Sigmoid colon (tissue), 7 donors: Measurements from ENCODE around the gene SH2D2A. TPM values are rescaled to one million over a fixed set of nuclear protein-coding genes. Genes with fewer than 3 reads are reported as not detected.
A peak's percentile ranks its signal among the peaks of the same experiment; 100 is the strongest.

Source experiments
- DNase-seq: peaks from one replicate; pipeline ENCODE4 v3.0.0-alpha.2; 2019
- H3K27ac ChIP-seq, 4 donors: fragments of 200-600 bp; sonication (generic); one replicate each; pipeline ENCODE4 v1.5.1; 2016 to 2019; ENCODE audit warnings: mild to moderate bottlenecking in 1 of 4
- H3K27me3 ChIP-seq, 3 donors: fragments of 200-600 bp; sonication (generic); one replicate each; pipeline ENCODE4 v1.5.1; 2019; ENCODE audit warnings: mild to moderate bottlenecking in 1 of 3
- H3K36me3 ChIP-seq, 4 donors: fragments of 200-600 bp; sonication (generic); one replicate each; pipeline ENCODE4 v1.5.1; 2016 to 2019
- H3K4me1 ChIP-seq, 4 donors: fragments of 200-600 bp; sonication (generic); one replicate each; pipeline ENCODE4 v1.5.1; 2017 to 2019
- H3K4me3 ChIP-seq, 4 donors: fragments of 200-600 bp; sonication (generic); one replicate each; pipeline ENCODE4 v1.5.1; 2017 to 2019; ENCODE audit warnings: mild to moderate bottlenecking in 2 of 4, moderate library complexity in 1 of 4
- H3K9me3 ChIP-seq, 4 donors: fragments of 200-600 bp in 3 of 4; sonication (generic) in 3 of 4; one replicate each; pipeline versions ENCODE4 v1.5.1 to v1.6.1; 2013 to 2019
- EP300 ChIP-seq, 4 donors: sonication (generic); formaldehyde crosslinking; IDR thresholded peaks; one replicate each; pipeline ENCODE4 v1.6.1; 2017; ENCODE audit warnings: antibody characterized with exemption in 4 of 4
- POLR2A ChIP-seq, 2 donors: fragments of 450-650 bp; IDR thresholded peaks; one replicate each; pipeline ENCODE4 v1.6.1; 2016; ENCODE audit warnings: antibody characterized with exemption in 2 of 2, mild to moderate bottlenecking in 2 of 2, moderate library complexity in 2 of 2
- POLR2AphosphoS5 ChIP-seq, 4 donors: sonication (generic); formaldehyde crosslinking; IDR thresholded peaks; one replicate each; pipeline ENCODE4 v1.6.1; 2017; ENCODE audit warnings: antibody characterized with exemption in 4 of 4
- WGBS, 2 donors: extraction: QIAGEN DNeasy Blood & Tissue Kit; methylation state at CpG; one replicate each; pipeline ENCODE4 v1.1.7; 2013; 5-methylcytosine and 5-hydroxymethylcytosine counted together
- intact Hi-C: fragments of 100-400 bp; cut with DNase I; formaldehyde crosslinking; loops from one replicate; pipeline ENCODE4 v1.15.1; 2023
- polyA plus RNA-seq, 3 donors: library from polyadenylated mRNA; stranded (reverse); fragments of 200-250 nt; gene quantifications; one replicate each; pipeline ENCODE4 v1.2.3, GENCODE V29; 2013
- total RNA-seq, 4 donors: library from RNA; depleted of rRNA; stranded (reverse); fragments of >200 nt; gene quantifications; one replicate each; pipeline ENCODE4 v1.1.0, GENCODE V29; 2016
- TF ChIP-seq, protein P1 (sequence below), 4 experiments: fragments of 450-650 bp in 3 of 4; fragments of 200-600 bp in 1 of 4; IDR thresholded peaks; one replicate each; pipeline ENCODE4 v1.5.1; 2016 to 2019; ENCODE audit warnings: antibody characterized with exemption in 4 of 4, mild to moderate bottlenecking in 3 of 4, moderate library complexity in 2 of 4
- donor health status: healthy with polysubstance abuse.
- donor health status: Bipolar disorder and iron deficiency.
- donor health status: healthy.

The SH2D2A gene
- total RNA-seq, result 1 to 10 TPM; 1.5 to 8.2 (median 4.3) TPM
- polyA plus RNA-seq, result 1 to 10 TPM in 2 of 3 donors, under 1 TPM in 1; 0.69 to 7.9 (median 1.2) TPM

GRCh38 chr1:156816561-156817328 lies at the start of gene SH2D2A:
SH2D2A (minus strand) TSS chr1:156816848; CDS start chr1:156816708, 140 bp downstream.
- WGBS, 2 donors, result 41 to 69% methylated on average over 10 of the region's 10 CpGs
- Histone ChIP-seq H3K4me3 (peak within 1 kb of the TSS in 3 of 4 donors; percentile 22 to 36 (median 30)), H3K27me3 (peaks cover 0 to 16% (median 0%) of the 10 kb centered on the region in 3 donors), H3K27ac (peak within 1 kb of the TSS; percentile 57 to 72 (median 61)), H3K4me1 (peaks cover 0 to 17% (median 13%) of the 10 kb centered on the region in 4 donors), H3K36me3 (no peaks in the 10 kb centered on the region), H3K9me3 (no peaks in the 10 kb centered on the region)
- no peak for TF ChIP-seq EP300 (IDR thresholded peaks at IDR 0.05)
- TF ChIP-seq, protein P1, sequence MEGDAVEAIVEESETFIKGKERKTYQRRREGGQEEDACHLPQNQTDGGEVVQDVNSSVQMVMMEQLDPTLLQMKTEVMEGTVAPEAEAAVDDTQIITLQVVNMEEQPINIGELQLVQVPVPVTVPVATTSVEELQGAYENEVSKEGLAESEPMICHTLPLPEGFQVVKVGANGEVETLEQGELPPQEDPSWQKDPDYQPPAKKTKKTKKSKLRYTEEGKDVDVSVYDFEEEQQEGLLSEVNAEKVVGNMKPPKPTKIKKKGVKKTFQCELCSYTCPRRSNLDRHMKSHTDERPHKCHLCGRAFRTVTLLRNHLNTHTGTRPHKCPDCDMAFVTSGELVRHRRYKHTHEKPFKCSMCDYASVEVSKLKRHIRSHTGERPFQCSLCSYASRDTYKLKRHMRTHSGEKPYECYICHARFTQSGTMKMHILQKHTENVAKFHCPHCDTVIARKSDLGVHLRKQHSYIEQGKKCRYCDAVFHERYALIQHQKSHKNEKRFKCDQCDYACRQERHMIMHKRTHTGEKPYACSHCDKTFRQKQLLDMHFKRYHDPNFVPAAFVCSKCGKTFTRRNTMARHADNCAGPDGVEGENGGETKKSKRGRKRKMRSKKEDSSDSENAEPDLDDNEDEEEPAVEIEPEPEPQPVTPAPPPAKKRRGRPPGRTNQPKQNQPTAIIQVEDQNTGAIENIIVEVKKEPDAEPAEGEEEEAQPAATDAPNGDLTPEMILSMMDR (IDR thresholded peaks at IDR 0.05), result no peak
- peak in 3 of 4 donors; percentile 31 to 45 (median 36) for TF ChIP-seq POLR2AphosphoS5 (IDR thresholded peaks at IDR 0.05)
- peak in 1 of 2 donors; percentile 30 for TF ChIP-seq POLR2A (IDR thresholded peaks at IDR 0.05)
- intact Hi-C loops, result no loop called here
- DNase-seq, result peak; percentile 78

- Histone ChIP-seq H3K9me3 (no peaks in the 10 kb centered on the region), H3K4me1 (peaks cover 0 to 4% (median 4%) of the 10 kb centered on the region in 4 donors), H3K36me3 (no peaks in the 10 kb centered on the region), H3K27ac (no peak overlapping the region), H3K4me3 (no peak overlapping the region), H3K27me3 (peaks cover 12 to 60% (median 40%) of the 10 kb centered on the region in 3 donors)
- WGBS, 2 donors, result 57 to 79% methylated on average over 4 of the region's 4 CpGs
- TF ChIP-seq, protein P1 (IDR thresholded peaks at IDR 0.05), result no peak
- TF ChIP-seq POLR2AphosphoS5 (IDR thresholded peaks at IDR 0.05), result no peak
- intact Hi-C loops, result loop anchor here (10.0 kb wide), 1 partner anchor 141 kb away; the partner anchor contains the start of genes ISG20L2 and METTL25B
- DNase-seq, result no peak
Measured at GRCh38 chr1:156865865-156866248, 49.2 kb upstream of the SH2D2A start.

DNA sequence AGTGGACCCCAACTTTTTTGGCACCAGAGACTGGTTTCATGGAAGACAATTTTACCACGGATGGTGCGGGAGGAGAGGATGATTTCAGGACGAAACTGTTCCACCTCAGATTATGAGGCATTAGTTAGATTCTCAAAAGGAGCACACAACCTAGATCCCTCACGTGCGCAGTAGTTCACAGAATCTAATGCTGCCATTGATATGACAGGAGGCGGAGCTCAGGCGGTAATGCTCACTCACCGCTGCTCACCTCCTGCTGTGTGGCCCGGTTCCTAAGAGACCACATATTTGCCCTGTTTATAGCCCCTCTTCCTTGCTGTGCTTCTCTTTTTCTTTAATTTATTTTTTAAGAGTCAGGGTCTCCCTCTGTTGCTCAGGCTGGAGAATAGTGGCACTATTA lies 48.6 kb upstream of the SH2D2A start:
- peaks cover 0 to 10% (median 10%) of the 10 kb centered on the region in 4 donors for H3K4me1 ChIP-seq
- 56 to 82% methylated on average over 9 of the region's 9 CpGs for WGBS, 2 donors
- no peak overlapping the region for H3K4me3 ChIP-seq
- intact Hi-C loops, result loop anchor here (10.0 kb wide), 1 partner anchor 140 kb away; the partner anchor contains the start of genes ISG20L2 and METTL25B
- H3K27me3 ChIP-seq, result peaks cover 18 to 66% (median 46%) of the 10 kb centered on the region in 3 donors
- H3K36me3 ChIP-seq, result no peaks in the 10 kb centered on the region
- no peaks in the 10 kb centered on the region for H3K9me3 ChIP-seq
- no peak overlapping the region for H3K27ac ChIP-seq
- no peak for DNase-seq
- TF ChIP-seq EP300 (IDR thresholded peaks at IDR 0.05) (no peak), POLR2AphosphoS5 (IDR thresholded peaks at IDR 0.05) (no peak), POLR2A (IDR thresholded peaks at IDR 0.05) (no peak)
- TF ChIP-seq, protein P1 (IDR thresholded peaks at IDR 0.05), result no peak

- peaks cover 21 to 71% (median 49%) of the 10 kb centered on the region in 3 donors for H3K27me3 ChIP-seq
- no peak for TF ChIP-seq EP300 (IDR thresholded peaks at IDR 0.05)
- no peak for TF ChIP-seq POLR2A (IDR thresholded peaks at IDR 0.05)
- TF ChIP-seq, protein P1 (IDR thresholded peaks at IDR 0.05), result no peak
- TF ChIP-seq POLR2AphosphoS5 (IDR thresholded peaks at IDR 0.05), result no peak
- H3K4me1 ChIP-seq, result peaks cover 0 to 15% (median 15%) of the 10 kb centered on the region in 4 donors
- 85 to 92% methylated on average over 4 of the region's 4 CpGs for WGBS, 2 donors
- H3K36me3 ChIP-seq, result no peaks in the 10 kb centered on the region
- no peak overlapping the region for H3K4me3 ChIP-seq
- H3K27ac ChIP-seq, result no peak overlapping the region
- intact Hi-C loops, result loop anchor here (10.0 kb wide), 1 partner anchor 140 kb away; the partner anchor contains the start of genes ISG20L2 and METTL25B
- DNase-seq, result no peak
- no peaks in the 10 kb centered on the region for H3K9me3 ChIP-seq
Measured at GRCh38 chr1:156864796-156865195, 48.1 kb upstream of the SH2D2A start.
